ENCODE results near the gene C6orf141.
"Not testable (repeated sequence)": the region's sequence is repeated elsewhere in the genome, so short reads cannot be mapped to it uniquely, and the experiment has no call there.

The C6orf141 gene

GRCh38 chr6:49576618-49577017 is 26.1 kb downstream of the C6orf141 start:
- DNase-seq (ENCODE audit: low read depth in 2 of 2), result no peak

- no peak for DNase-seq (ENCODE audit: low read depth in 2 of 2)
These were observed 29.2 kb downstream of the C6orf141 start for GRCh38 chr6:49579649-49580048.

DNA sequence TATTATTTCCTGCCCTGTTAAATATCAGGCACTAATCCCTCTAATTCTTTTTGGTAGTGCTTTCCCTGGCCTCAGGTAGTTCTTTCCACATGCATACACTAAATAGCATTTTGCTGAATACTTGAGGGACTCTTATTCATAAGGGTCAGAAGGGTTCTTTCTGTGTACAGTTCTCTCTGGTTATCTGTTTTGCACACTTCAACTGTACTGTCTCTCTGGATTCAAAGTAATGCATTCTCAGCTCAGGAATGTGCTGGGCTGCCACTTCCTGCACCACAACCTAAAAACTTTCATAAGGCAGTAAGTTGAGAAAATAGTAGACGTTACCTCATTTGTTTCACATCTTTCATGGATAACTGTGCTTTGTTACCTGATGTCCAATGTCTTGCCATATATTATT is 32.1 kb downstream of the C6orf141 start:
- DNase-seq (ENCODE audit: low read depth in 2 of 2), result no peak

- DNase-seq (ENCODE audit: low read depth in 2 of 2), result not testable (repeated sequence)
These were observed 36.8 kb downstream of the C6orf141 start for GRCh38 chr6:49587262-49587661.

All from stimulated activated CD4-positive, alpha-beta T cell treated with anti-CD3 and anti-CD28 coated beads, Interleukin-1b, Interleukin-23, amount 100 ng/mL, for 1 hour (primary cell).